ENCODE measurements around the gene OR5A1.
"Not testable (repeated sequence)": the region's sequence is repeated elsewhere in the genome, so short reads cannot be mapped to it uniquely, and the experiment has no call there.

OR5A1 gene

DNA sequence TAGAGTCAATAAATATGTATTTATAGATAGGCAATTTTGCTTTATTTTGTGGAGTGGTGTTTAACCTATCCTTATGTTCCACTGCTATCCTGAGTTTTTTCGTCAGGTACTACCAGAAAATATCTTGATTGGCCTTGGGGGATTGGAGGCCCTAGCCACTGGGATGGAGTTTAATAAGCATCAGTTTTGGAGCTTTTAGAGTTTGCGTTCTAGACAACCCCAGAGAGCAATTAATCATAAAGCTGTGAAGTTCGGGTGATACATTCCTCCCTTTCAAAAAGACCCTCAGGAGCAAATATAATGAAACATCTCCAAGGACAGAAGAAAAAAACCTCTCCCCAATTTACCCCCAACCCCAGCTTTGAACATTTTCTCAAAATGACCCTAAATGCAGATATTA is at the start of gene OR5A1:
Gene OR5A1, plus strand, starts transcription at position 301 of the 400 bp plus-strand sequence. CDS start 6,700 bp downstream, outside the sequence.
- no peak for DNase-seq (ENCODE audit: low read depth)

DNA sequence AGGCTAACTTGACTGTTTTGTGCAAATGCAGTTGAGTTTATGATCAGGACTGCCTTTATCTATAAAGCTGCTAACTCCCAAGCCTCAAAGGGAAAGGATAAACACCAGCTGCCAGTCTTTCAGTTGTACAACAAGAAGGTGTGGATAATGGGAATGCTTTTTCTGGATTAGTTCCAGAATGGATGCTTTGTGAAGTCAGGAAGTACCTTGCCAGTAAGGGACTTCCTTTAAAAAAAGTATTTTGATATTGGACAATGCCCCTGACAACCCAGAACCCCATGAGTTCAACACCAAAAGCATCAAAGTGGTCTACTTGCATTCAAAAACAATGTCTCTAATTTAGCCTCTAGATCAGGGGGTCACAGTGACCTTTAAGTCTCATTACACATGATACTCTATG is 42.1 kb upstream of the OR5A1 start:
- DNase-seq (ENCODE audit: low read depth) = no peak

DNA sequence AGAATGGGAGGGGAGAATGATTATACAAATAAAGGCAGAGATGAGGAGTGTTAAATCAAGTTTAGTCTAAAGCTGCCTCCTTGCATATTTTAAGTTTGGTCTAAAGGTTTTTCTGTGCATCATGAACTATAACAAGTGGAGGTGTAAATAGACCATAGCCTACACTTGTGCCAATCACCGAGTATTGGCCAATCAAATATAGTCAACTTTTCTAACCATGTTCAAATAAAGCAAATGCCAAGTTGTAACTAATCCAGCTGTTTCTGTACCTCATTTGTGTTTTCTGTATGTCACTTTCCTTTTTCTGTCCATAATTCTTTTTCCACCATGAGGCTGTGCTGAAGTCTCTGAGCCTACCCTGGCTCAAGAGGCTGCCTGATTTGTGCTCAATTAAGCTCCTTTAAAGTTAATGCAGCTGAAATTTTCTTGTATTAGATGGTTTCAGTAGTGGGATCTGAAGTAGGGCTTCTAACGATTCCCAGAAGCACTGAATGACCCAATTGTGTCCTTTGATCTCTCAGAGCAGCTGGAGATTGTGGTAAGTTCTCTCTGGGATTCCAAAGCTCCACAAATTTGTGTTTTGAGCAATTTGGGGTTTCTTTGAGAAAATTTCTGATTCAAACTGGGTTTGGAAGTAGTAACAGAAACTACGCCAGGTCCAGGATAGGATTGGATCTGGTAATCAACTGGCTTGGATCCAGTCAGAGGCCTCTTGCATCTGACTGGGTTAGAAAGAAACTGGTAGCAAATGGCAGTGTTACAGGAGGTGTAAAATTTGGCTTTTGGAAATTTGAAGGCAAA is 35.6 kb upstream of the OR5A1 start:
- DNase-seq (ENCODE audit: low read depth) = no peak

DNA sequence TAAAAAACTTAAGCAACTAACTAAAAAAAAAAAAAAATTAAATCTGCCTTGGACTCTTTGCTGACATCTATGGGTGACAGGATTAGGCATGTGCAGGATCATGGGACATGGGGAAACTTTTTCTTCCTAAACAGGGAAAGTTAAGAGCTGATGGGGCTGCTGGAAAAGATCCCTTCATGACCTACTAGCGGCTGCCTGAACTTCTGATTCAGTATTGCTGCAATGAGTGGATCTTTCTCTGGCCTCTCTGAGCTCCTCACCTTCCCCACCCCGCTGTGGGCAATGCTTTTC is 35.1 kb upstream of the OR5A1 start:
- no peak for DNase-seq (ENCODE audit: low read depth)

DNA sequence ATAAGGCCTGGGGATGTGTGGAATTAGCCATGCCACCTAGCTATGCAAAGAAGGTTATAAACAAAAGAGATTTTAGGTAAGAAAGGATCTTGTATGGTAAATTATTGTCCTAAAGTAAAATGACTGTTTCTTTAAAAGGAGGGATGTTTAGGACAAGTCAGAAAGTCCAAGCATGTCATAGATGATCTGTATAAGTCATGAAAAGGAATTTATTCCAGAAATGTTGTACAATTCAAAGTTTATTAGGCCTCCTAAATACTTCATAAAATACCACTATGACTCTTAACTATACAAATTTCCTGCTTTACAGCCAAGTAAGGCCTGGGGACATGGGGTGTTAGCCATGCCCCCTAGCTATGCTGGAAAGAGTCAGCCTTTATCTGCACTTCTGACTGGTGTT is 32.7 kb upstream of the OR5A1 start:
- DNase-seq (ENCODE audit: low read depth) = no peak

DNA sequence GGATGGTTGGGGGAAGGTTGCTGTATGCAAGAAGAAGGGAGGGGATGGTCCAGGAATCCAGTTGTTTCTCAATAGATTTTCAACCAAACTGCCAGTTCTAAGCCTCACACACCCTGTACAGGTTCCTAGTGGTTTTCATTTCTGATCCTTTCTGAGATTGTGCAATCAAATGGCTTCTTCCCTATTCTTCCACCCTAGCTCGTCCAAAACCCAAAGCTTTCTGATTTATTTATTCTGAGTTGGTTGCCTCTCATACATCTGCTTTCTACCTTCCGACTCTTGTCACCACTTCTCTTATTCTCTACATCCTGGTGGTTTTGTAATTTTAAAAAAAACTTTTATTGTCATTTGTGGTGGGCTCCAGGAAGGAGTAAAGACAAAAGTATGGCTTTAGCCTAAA is 22.6 kb upstream of the OR5A1 start:
- DNase-seq (ENCODE audit: low read depth) = no peak

DNA sequence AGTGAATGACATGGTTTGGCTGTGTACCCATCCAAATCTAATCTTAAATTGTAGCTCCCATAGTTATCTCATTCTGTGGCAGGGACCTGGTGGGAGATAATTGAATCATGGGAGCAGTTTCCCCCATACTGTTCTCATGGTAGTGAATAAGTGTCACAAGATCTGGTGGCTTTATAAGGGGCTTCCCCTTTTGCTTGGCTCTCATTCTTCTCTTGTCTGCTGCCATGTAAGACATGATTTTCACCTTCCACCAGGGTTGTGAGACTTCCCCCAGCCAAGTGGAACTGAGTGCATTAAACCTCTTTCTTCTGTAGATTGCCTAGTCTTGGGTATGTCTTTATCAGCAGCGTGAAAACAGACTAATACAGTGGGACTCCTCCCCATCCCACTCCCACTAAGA is 21.2 kb upstream of the OR5A1 start:
- DNase-seq (ENCODE audit: low read depth) = no peak

DNA sequence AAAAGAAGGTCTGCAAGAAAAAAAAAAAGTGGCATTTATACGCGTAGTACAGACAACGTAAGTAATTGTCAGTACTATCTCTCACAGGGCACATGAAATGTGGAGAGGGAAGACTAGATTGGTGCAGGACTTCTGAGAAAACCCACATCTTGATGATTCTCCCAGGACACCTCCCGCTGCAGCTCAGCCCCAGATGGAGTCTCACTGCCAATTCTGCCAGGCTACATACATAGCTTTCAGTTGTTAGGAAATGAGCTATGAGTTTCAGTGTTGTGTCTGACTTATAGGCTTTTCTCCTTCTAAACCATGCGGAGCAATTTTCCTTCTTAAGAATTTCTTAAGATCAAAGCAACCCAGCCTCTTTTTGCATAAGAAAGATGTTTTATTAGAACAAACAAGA is 19.7 kb upstream of the OR5A1 start:
- DNase-seq (ENCODE audit: low read depth) = no peak

DNA sequence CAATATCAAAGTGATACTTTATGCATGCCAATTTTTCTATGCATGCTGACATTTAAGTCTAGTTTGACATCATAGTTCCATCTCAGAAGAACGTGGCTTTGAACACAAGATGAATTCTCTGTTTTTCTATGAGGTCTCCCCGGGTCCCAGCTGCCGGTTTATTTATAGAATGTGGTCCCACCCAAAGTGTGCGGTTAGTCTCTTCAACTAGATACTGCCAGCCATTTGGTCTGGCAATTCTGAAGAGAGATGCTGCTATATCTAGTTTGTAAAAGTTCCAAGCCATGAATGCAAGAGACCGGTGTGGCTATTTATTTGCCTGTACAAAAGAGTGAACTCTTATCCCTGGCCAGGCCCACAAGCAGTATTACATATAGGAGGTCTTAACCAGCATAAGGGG is 19.2 kb upstream of the OR5A1 start:
- no peak for DNase-seq (ENCODE audit: low read depth)

DNA sequence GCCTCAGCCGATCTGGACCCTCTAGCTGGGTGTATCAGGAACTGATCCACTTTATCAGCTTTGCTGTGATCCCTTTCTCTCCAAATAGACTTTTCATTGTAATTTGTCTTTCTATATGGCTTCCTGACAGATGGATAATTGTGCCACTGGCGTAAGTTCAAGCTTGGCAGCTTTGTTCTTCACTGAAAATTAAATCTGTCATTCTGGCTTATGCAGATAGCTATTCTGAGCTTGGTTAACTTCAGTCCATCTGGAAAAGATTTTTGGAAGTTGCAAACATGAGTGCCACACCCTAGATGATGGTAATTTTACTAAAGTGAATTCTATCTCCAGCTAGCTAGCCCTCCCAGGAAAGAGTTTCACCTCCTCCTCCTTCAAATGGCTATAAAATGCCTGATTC is 18.1 kb upstream of the OR5A1 start:
- no peak for DNase-seq (ENCODE audit: low read depth)

DNA sequence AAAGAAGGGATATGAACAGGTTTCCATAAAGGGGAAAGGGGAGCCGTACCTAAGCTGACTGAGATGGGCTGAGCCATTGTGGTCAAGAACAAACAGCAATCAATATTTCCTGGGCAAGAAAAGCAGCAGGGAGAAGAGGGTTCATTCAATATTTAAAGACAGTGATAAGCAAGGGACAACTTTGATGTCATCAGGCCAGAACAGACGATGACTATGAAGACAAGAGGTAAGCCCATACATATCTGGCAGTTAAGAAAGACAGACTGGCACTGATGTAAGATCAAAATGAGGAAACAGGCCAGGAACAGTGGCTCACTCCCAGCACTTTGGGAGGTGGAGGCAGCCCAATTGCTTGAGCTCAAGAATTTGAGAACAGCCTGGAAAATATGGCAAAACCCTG is 12.4 kb upstream of the OR5A1 start:
- no peak for DNase-seq (ENCODE audit: low read depth)

DNA sequence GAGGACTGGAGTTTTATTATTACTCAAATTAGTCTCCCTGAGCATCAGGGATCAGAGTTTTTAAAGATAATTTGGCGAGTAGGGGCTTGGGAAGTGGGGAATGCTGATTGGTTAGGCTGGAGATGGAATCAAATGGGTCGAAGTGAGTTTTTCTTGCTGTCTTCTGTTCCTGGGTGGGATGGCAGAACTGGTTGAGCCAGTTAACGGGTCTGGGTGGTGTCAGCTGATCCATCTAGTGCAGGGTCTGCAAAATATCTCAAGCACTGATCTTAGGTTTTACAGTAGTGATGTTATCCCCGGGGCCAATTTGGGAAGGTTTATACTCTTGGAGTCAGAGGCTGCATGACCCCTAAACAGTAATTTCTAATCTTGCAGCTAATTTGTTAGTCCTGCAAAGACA is 11.1 kb upstream of the OR5A1 start:
- DNase-seq (ENCODE audit: low read depth) = no peak

DNA sequence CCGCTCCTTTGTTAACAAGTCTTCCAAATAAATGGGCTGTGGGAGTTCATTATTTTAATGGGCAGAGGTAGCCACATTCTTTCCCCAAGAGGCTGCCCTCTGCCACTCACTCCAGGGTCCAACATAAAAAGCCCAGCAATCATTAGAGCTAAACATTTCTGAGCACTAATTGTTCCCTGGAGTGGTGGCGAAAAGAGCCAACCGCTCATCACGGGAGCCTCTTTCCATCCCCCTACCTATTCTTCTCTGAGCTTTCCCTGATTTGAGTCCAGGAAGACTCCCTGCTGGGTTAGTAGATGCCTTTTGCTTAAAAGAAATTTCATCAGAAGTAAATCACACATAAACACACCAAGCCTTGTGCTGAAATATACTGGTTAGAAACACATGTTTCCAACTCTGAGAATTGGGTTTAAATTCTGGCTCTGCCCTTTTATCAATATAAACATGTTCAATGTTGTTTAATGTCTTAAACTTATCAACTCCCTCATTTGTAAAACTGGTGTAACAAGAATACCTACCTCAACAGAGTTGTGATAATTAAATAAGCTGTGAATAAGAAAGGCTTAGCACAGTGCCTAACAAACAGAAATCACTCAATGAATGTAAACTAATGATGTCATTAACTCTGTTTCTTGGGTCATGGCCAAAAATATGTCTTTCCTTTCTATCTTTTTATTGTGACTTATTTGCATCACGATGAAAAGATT is 9.8 kb upstream of the OR5A1 start, which contains the start of gene OR5A2:
Gene OR5A2, minus strand, starts transcription at position 53 of the 707 bp plus-strand sequence. CDS start 3,460 bp downstream, outside the sequence.
- no peak for DNase-seq (ENCODE audit: low read depth)

DNA sequence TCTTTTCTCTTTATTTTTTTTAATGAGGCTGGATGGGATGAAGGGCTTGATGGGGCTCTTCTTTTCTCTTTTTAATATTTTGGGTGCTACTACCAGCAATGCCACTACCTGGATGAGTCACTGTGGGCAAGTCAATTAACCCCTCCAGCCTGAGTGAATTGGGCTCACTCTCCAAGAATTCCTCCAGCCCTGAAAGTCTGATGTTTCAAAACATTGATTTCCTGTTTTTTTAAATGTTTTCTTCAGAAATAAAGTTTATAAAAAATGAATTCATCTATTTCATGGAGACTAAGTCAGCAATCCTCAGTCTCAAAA is 9.2 kb upstream of the OR5A1 start:
- DNase-seq (ENCODE audit: low read depth) = no peak

DNA sequence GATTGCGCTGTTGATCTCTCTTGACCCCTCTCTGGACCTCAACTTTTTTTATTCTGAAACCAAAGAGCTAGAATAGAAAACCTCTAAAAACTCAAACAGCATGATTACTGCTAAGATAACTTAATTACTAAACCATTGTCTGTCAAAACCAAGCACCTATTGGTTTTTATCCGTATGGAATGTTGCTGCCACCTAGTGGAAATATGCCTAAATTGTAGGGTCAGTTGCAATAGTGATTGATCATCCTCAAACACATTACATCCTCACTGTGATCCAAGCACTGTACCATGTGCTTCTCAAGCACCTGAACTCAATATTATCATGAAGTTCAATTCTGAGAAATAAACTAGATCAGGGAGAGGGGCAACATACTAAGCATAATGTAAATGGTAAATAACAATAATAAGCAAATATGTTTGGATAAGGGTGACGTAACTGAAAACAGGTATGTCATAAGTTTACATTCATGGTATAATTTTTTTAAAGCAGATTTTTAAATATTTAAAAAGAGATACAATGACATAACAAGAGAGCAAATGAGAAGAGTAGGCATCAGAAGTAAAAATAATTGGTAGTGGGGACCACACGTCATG is 6.2 kb upstream of the OR5A1 start:
- peak; percentile 2 for DNase-seq (ENCODE audit: low read depth)

DNA sequence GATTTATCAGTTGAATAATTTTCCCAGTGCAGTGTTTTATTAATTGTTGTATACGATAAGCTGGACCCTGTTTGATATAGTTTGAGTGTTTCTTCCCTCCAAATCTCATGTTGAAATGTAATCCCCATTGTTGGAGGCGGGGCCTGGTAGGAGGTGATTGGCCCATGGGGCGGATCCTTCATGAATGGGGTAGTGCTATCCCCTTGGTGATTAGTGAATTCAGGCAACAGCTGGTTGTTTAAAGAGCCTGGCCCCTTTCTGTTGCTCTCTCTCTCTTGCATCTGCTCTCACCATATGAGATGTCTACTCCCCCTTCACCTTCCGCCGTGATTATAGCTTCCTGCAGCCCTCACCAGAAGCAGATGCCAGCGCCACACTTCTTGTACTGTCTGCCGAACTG is 1.5 kb downstream of the OR5A1 start:
- no peak for DNase-seq (ENCODE audit: low read depth)

DNA sequence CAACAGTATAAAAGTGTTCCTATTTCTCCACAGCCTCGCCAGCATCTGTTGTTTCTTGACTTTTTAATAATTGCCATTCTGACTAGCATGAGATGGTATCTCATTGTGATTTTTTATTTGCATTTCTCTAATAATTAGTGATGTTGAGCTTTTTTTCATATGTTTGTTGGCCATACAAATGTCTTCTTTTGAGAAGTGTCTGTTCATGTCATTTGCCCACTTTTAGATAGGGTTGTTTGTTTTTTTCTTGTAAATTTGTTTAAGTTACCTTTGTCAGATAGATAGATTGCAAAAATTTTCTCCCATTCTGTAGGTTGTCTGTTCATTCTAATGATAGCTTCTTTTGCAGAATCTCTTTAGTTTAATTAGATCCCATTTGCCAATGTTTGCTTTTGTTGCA is 9.4 kb downstream of the OR5A1 start:
- not testable (repeated sequence) for DNase-seq (ENCODE audit: low read depth)

DNA sequence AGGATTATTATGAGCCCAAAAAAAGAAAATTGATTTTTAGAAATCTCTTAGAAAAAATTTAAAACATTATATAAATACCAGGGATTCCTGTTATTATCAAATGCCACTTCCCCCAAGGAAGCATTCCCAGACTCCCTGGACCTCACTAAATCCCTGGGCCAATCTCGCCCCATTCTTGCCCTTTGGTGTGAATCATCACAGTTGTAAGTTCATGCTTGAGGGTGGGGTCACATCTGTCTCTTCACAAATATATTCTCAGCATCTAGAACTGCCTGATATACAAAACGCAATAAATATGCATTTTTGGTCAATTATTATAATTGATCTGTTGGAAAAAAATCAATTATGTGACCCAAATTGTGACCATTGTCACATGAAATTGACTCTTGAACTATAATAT is 12.2 kb downstream of the OR5A1 start:
- no peak for DNase-seq (ENCODE audit: low read depth)

DNA sequence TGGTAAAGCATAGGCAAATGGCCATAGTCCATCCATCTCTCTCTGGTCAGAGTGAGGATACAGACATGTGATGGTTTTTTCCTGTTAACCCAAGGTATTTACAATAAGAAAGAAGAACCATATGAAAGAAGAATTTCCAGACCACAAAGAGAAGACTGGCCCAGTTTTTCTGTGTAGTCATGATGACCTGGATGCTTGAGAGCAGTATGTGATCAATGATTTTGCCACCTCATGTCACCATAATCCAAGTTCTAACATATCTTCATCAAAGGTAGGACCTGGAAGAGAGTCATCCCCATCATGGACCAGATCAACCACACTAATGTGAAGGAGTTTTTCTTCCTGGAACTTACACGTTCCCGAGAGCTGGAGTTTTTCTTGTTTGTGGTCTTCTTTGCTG is 20.4 kb downstream of the OR5A1 start, which contains the start of gene OR4D6:
Gene OR4D6, plus strand, starts transcription at position 301 of the 400 bp plus-strand sequence. Its CDS starts 0 bp downstream, at position 301.
- no peak for DNase-seq (ENCODE audit: low read depth)

DNA sequence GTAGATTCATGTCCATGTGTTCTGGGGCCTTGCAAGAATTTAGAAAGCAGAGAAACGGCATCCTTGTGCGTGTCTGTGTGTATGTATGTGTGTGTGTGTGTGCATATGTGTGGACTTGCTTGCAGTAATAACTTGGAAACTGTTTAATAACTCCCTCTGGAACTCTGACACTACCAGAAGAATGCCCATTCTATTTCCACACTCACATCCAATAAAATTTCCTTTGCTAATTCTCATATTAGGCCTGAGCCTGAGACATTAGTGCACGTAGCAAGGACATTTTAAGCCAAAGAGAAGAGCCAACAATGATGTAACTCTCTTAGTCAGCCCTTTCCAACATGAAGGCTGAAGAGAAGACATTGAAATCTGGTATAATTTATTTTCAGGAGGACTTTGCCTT is 23.6 kb downstream of the OR5A1 start:
- DNase-seq (ENCODE audit: low read depth) = no peak

DNA sequence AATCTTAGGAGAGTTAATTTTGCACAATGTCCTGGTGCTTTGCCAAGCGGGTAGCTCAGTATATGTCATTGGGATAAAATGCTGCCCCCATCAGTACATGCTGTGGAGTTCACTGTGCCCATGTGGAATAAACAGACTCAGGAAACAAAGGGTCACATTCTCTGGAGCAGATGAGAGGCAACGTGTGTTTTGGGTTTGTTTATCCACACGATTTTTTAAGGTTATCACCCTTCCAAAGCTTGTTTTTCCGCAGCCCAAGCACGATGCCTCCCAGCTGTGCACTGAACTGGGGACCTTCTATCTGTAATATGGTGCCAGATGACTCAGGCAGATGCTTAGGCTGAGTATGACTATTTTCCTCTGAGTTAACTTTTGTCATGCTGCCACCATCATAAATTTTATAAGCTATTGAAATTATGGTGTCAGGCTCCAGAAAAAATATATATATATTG is 26.9 kb downstream of the OR5A1 start:
- DNase-seq (ENCODE audit: low read depth) = peak; percentile 7

DNA sequence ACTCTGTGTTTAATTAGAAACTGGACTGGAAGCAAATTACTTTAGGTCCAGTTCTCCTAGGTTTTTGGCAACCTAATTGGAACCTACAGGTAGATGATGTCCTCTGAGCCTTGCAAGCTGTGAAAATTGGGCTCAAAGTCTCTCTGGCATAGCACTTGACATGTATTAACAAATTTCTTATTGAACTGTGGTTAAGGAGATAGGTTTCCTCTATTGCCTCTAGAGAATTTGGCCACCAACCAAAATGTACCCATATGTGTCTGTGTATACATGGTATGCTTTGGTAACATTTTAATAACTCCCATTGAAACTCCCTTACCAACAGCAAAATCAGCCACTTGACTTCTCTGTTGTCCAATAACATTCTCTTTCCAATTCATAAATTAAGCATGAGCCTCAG is 36.7 kb downstream of the OR5A1 start, which contains the start of gene OR4D10:
Gene OR4D10, plus strand, starts transcription at position 301 of the 400 bp plus-strand sequence. CDS start 4,115 bp downstream, outside the sequence.
- DNase-seq (ENCODE audit: low read depth) = no peak

DNA sequence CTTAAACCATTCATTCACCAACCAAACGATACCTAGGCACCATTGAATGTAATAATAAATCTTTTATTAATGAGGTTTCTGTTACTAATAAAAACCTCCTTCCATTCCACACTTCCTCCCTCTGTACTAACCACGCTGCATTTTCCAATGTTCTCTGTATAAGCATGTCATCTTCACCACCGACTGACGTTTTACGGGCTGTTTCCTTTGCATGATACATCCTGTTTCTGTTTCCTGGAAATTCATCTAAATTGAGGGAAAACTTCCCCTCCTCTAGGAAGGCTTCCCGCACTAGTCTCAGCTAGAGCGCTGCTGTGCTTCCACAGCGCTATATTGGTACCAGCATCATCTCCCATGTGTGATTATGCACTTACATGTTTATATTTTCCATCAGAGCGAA is 38.9 kb downstream of the OR5A1 start:
- no peak for DNase-seq (ENCODE audit: low read depth)
